GM15510 (cell line): ENCODE results near the gene SDHA.

Experiments used
- POLR2A ChIP-seq: IDR thresholded peaks from 3 replicates; pipeline ENCODE4 v1.6.1; 2011; ENCODE audit warnings: borderline replicate concordance; ENCODE audit not compliant: insufficient read length; ENCODE audit errors: extremely low read depth

SDHA gene

GRCh38 chr5:180286-180918 is 37.7 kb upstream of the SDHA start:
- TF ChIP-seq POLR2A, result no peak

GRCh38 chr5:181160-181559 is 37.0 kb upstream of the SDHA start:
- TF ChIP-seq POLR2A, result no peak

GRCh38 chr5:181566-181965 is 36.6 kb upstream of the SDHA start:
- no peak for TF ChIP-seq POLR2A

GRCh38 chr5:182126-182525 is 36.0 kb upstream of the SDHA start:
- no peak for TF ChIP-seq POLR2A

- TF ChIP-seq POLR2A, result no peak
Observed at GRCh38 chr5:184471-184870, 33.6 kb upstream of the SDHA start.

- no peak for TF ChIP-seq POLR2A
Observed at GRCh38 chr5:185095-186070, 32.7 kb upstream of the SDHA start.

- TF ChIP-seq POLR2A, result no peak
Observed at GRCh38 chr5:186091-187041, 31.8 kb upstream of the SDHA start.

GRCh38 chr5:187042-187431 is 31.1 kb upstream of the SDHA start:
- TF ChIP-seq POLR2A, result no peak

GRCh38 chr5:187617-188451 is 30.3 kb upstream of the SDHA start:
- no peak for TF ChIP-seq POLR2A

- TF ChIP-seq POLR2A, result no peak
Observed at GRCh38 chr5:188488-189481, 29.3 kb upstream of the SDHA start.

GRCh38 chr5:189486-189885 is 28.6 kb upstream of the SDHA start:
- no peak for TF ChIP-seq POLR2A

GRCh38 chr5:189976-190365 is 28.1 kb upstream of the SDHA start:
- TF ChIP-seq POLR2A, result no peak
